K562 (cell line): ENCODE data around the gene SVEP1. TPM values are rescaled to one million over a fixed set of nuclear protein-coding genes. Genes with fewer than 3 reads are reported as not detected.

Experiments
- MYBL2 ChIP-seq, 2 experiments: fragments of 450-650 bp in 1 of 2; sonication (generic) in 1 of 2; formaldehyde crosslinking in 1 of 2; IDR thresholded peaks; 2 replicates each; pipeline versions ENCODE4 v1.6.1 to v1.8.1; 2017 to 2022; ENCODE audit warnings: borderline replicate concordance in 1 of 2, inconsistent platforms in 1 of 2, low read depth in 1 of 2, mild to moderate bottlenecking in 1 of 2, missing genetic modification reagents in 1 of 2, moderate library complexity in 1 of 2
- POLR2A ChIP-seq: fragments of 450-650 bp; conservative IDR thresholded peaks from 2 replicates; pipeline ENCODE4 v1.6.1; 2016
- RFX1 ChIP-seq: fragments of 450-650 bp; IDR thresholded peaks from 2 replicates; pipeline ENCODE4 v1.6.1; 2016; ENCODE audit warnings: mild to moderate bottlenecking, moderate library complexity
- ZNF79 ChIP-seq: fragments of 250-450 bp; sonication (Bioruptor Pico); IDR thresholded peaks from 2 replicates; pipeline ENCODE4 v1.4.0; 2020; ENCODE audit warnings: low read depth, mild to moderate bottlenecking, moderate library complexity
- polyA plus RNA-seq, 8 experiments: library from polyadenylated mRNA; depleted of rRNA in 4 of 8; stranded (reverse) in 5 of 8; unstranded in 3 of 8; fragments of >200 nt; fragmentation: Nextera tagmentation in 2 of 8; fragmentation: Illumina TruSeq in 1 of 8; extraction: Ambion mirVana in 2 of 8; extraction: Trizol in 1 of 8; gene quantifications; 2 replicates each; pipeline versions ENCODE4 v1.2.1 to v1.2.3, GENCODE V29; 2011 to 2014; ENCODE audit warnings: inconsistent platforms in 1 of 8, missing spikeins in 1 of 8
- total RNA-seq, 7 experiments: library from RNA; depleted of rRNA in 6 of 7; stranded (reverse); fragments of >200 nt in 6 of 7; fragmentation: Illumina TruSeq in 2 of 7; extraction: Trizol in 2 of 7; gene quantifications; 2 replicates each; pipeline versions ENCODE4 v1.2.1 to v1.2.3, GENCODE V29; 2011 to 2021; ENCODE audit warnings: low replicate concordance in 1 of 7
- TF ChIP-seq, protein P1 (sequence below): fragments of 200-600 bp; sonication (generic); IDR thresholded peaks from one replicate; pipeline ENCODE4 v1.6.1; 2012; ENCODE audit warnings: mild to moderate bottlenecking, low read depth, low read length, inconsistent platforms
- TF ChIP-seq, protein P2 (sequence below): sonication (generic); IDR thresholded peaks from 2 replicates; pipeline ENCODE4 v1.6.1; 2016

The SVEP1 gene
- total and polyA plus RNA-seq, 9 of the 15 experiments (the other 6 are each of a cell fraction or from before 2014, with no cell fraction given), result 0.20 to 0.84 (median 0.43) TPM

DNA sequence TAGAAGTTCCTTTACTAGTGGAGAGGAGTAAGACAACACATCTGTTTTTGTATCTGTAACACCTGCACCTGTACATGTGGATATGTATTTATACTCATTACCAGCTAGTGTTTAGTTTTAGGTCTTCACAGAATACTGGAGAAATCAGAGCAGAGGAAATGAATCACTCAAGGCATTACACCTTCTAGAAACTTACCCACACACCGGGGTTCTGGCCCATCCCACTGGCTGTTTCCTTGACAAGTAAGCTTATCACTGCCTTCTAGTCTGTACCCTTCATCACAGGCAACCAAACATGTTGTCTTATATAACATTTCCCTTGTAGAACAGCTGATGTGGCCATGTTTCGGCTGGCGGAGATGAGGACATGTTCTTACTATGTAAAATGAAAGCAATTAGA is 76.7 kb downstream of the SVEP1 start (continued):
- TF ChIP-seq, protein P1, sequence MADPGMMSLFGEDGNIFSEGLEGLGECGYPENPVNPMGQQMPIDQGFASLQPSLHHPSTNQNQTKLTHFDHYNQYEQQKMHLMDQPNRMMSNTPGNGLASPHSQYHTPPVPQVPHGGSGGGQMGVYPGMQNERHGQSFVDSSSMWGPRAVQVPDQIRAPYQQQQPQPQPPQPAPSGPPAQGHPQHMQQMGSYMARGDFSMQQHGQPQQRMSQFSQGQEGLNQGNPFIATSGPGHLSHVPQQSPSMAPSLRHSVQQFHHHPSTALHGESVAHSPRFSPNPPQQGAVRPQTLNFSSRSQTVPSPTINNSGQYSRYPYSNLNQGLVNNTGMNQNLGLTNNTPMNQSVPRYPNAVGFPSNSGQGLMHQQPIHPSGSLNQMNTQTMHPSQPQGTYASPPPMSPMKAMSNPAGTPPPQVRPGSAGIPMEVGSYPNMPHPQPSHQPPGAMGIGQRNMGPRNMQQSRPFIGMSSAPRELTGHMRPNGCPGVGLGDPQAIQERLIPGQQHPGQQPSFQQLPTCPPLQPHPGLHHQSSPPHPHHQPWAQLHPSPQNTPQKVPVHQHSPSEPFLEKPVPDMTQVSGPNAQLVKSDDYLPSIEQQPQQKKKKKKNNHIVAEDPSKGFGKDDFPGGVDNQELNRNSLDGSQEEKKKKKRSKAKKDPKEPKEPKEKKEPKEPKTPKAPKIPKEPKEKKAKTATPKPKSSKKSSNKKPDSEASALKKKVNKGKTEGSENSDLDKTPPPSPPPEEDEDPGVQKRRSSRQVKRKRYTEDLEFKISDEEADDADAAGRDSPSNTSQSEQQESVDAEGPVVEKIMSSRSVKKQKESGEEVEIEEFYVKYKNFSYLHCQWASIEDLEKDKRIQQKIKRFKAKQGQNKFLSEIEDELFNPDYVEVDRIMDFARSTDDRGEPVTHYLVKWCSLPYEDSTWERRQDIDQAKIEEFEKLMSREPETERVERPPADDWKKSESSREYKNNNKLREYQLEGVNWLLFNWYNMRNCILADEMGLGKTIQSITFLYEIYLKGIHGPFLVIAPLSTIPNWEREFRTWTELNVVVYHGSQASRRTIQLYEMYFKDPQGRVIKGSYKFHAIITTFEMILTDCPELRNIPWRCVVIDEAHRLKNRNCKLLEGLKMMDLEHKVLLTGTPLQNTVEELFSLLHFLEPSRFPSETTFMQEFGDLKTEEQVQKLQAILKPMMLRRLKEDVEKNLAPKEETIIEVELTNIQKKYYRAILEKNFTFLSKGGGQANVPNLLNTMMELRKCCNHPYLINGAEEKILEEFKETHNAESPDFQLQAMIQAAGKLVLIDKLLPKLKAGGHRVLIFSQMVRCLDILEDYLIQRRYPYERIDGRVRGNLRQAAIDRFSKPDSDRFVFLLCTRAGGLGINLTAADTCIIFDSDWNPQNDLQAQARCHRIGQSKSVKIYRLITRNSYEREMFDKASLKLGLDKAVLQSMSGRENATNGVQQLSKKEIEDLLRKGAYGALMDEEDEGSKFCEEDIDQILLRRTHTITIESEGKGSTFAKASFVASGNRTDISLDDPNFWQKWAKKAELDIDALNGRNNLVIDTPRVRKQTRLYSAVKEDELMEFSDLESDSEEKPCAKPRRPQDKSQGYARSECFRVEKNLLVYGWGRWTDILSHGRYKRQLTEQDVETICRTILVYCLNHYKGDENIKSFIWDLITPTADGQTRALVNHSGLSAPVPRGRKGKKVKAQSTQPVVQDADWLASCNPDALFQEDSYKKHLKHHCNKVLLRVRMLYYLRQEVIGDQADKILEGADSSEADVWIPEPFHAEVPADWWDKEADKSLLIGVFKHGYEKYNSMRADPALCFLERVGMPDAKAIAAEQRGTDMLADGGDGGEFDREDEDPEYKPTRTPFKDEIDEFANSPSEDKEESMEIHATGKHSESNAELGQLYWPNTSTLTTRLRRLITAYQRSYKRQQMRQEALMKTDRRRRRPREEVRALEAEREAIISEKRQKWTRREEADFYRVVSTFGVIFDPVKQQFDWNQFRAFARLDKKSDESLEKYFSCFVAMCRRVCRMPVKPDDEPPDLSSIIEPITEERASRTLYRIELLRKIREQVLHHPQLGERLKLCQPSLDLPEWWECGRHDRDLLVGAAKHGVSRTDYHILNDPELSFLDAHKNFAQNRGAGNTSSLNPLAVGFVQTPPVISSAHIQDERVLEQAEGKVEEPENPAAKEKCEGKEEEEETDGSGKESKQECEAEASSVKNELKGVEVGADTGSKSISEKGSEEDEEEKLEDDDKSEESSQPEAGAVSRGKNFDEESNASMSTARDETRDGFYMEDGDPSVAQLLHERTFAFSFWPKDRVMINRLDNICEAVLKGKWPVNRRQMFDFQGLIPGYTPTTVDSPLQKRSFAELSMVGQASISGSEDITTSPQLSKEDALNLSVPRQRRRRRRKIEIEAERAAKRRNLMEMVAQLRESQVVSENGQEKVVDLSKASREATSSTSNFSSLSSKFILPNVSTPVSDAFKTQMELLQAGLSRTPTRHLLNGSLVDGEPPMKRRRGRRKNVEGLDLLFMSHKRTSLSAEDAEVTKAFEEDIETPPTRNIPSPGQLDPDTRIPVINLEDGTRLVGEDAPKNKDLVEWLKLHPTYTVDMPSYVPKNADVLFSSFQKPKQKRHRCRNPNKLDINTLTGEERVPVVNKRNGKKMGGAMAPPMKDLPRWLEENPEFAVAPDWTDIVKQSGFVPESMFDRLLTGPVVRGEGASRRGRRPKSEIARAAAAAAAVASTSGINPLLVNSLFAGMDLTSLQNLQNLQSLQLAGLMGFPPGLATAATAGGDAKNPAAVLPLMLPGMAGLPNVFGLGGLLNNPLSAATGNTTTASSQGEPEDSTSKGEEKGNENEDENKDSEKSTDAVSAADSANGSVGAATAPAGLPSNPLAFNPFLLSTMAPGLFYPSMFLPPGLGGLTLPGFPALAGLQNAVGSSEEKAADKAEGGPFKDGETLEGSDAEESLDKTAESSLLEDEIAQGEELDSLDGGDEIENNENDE, result no peak
- TF ChIP-seq POLR2A (no peak), RFX1 (no peak), MYBL2 (IDR thresholded peaks at IDR 0.05; ENCODE audit: low read depth) (no peak), MYBL2 (CRISPR knock-in tag; IDR thresholded peaks at IDR 0.05; ENCODE audit: borderline replicate concordance) (no peak), ZNF79 (CRISPR knock-in tag) (no peak)
- TF ChIP-seq, protein P2, sequence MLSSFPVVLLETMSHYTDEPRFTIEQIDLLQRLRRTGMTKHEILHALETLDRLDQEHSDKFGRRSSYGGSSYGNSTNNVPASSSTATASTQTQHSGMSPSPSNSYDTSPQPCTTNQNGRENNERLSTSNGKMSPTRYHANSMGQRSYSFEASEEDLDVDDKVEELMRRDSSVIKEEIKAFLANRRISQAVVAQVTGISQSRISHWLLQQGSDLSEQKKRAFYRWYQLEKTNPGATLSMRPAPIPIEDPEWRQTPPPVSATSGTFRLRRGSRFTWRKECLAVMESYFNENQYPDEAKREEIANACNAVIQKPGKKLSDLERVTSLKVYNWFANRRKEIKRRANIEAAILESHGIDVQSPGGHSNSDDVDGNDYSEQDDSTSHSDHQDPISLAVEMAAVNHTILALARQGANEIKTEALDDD, result no peak
